Measurements from ENCODE around the gene KSR1. TPM values are rescaled to one million over a fixed set of nuclear protein-coding genes. Genes with fewer than 3 reads are reported as not detected.

Gene KSR1
- total RNA-seq, 1 donor from 2014 or later = 40.3 TPM

DNA sequence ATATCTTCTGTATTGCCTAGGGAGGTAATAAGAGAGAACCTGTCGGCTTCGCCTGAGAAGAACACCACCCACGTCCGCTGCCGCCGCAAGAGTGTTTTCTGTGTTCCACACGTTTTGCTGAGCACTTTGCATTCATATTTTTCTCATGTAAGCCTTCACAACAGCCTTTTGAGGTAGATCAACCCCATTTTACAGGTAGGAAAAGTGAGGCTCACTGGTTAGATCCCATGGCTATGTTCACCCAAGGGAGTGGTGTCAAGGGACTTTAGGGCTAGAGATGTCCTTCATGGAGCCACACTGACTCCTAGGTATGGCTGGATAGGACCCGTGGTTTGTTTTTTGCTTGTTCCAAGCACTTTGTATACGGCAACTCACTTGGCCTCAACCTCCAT lies 87.7 kb downstream of the KSR1 start:
- Histone ChIP-seq H3K4me1 (peaks cover 55% of the 10 kb centered on the region), H3K9me3 (no peaks in the 10 kb centered on the region), H3K36me3 (no peaks in the 10 kb centered on the region), H3K4me3 (no peak overlapping the region), H3K27me3 (no peaks in the 10 kb centered on the region), H3K27ac (no peak overlapping the region)
- intact Hi-C loops (cut with DNase I) = no loop called here
- no peak for TF ChIP-seq POLR2AphosphoS5 (IDR thresholded peaks at IDR 0.05; ENCODE audit: insufficient read depth in 1 of 2, low read depth in 1 of 2)
- TF ChIP-seq, protein P1, sequence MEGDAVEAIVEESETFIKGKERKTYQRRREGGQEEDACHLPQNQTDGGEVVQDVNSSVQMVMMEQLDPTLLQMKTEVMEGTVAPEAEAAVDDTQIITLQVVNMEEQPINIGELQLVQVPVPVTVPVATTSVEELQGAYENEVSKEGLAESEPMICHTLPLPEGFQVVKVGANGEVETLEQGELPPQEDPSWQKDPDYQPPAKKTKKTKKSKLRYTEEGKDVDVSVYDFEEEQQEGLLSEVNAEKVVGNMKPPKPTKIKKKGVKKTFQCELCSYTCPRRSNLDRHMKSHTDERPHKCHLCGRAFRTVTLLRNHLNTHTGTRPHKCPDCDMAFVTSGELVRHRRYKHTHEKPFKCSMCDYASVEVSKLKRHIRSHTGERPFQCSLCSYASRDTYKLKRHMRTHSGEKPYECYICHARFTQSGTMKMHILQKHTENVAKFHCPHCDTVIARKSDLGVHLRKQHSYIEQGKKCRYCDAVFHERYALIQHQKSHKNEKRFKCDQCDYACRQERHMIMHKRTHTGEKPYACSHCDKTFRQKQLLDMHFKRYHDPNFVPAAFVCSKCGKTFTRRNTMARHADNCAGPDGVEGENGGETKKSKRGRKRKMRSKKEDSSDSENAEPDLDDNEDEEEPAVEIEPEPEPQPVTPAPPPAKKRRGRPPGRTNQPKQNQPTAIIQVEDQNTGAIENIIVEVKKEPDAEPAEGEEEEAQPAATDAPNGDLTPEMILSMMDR (IDR thresholded peaks at IDR 0.05) = no peak
- no peak for TF ChIP-seq POLR2A (IDR thresholded peaks at IDR 0.05)
- no peak for DNase-seq (ENCODE audit: extremely low spot score in 2 of 2)

- TF ChIP-seq, protein P1 (IDR thresholded peaks at IDR 0.05) = no peak
- no peak for TF ChIP-seq POLR2AphosphoS5 (IDR thresholded peaks at IDR 0.05; ENCODE audit: insufficient read depth in 1 of 2, low read depth in 1 of 2)
- TF ChIP-seq POLR2A (IDR thresholded peaks at IDR 0.05) = no peak
- Histone ChIP-seq H3K4me3 (no peak overlapping the region), H3K27ac (no peak overlapping the region), H3K4me1 (peaks cover 55% of the 10 kb centered on the region), H3K36me3 (no peaks in the 10 kb centered on the region), H3K9me3 (no peaks in the 10 kb centered on the region), H3K27me3 (no peaks in the 10 kb centered on the region)
- DNase-seq (ENCODE audit: extremely low spot score in 2 of 2) = no peak
- intact Hi-C loops (cut with DNase I) = no loop called here
These were observed 88.3 kb downstream of the KSR1 start for GRCh38 chr17:27544350-27545131.

GRCh38 chr17:27545562-27546229 lies 89.4 kb downstream of the KSR1 start:
- no peak for DNase-seq (ENCODE audit: extremely low spot score in 2 of 2)
- intact Hi-C loops (cut with DNase I) = no loop called here
- Histone ChIP-seq H3K27ac (no peak overlapping the region), H3K4me3 (no peak overlapping the region), H3K36me3 (no peaks in the 10 kb centered on the region), H3K9me3 (no peaks in the 10 kb centered on the region), H3K27me3 (no peaks in the 10 kb centered on the region), H3K4me1 (peaks cover 55% of the 10 kb centered on the region)
- no peak for TF ChIP-seq POLR2A (IDR thresholded peaks at IDR 0.05)
- TF ChIP-seq, protein P1 (IDR thresholded peaks at IDR 0.05) = no peak

DNA sequence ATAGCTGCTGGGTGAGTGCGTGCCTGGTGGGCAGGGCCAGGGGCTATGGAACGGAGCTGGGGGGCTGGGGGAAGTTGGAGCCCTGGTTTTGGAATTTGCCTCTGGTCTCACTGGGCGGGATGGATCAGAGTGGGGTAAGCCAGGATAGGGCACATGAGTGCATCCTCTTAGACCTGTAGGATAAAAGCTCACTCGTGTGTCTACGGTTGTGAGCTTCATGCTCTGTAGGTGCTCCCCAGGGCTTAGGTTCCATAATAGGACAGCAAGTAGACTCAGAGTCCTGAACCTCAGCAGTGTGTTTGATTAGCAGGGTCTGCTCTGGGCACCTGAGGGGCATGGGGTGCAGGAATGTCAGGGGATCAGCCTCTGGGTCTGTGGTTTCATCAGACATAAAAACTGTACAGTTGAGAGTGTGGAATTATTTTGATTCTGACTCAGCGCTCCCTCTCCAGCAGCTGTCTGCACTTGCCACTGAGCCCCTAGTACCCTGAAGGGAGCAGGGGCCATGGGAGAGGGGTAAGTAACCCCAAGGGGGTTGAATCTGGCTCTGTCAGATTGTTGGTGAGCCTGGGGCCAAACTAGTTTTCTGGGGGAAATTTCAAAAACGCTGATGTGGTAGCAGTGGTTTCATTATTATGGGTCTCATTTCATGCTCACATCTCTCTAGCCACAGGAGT lies 90.5 kb downstream of the KSR1 start:
- no peak for DNase-seq (ENCODE audit: extremely low spot score in 2 of 2)
- H3K27me3 ChIP-seq = no peaks in the 10 kb centered on the region
- no peak for TF ChIP-seq POLR2A (IDR thresholded peaks at IDR 0.05)
- TF ChIP-seq, protein P1 (IDR thresholded peaks at IDR 0.05) = no peak
- no peak for TF ChIP-seq POLR2AphosphoS5 (IDR thresholded peaks at IDR 0.05; ENCODE audit: insufficient read depth in 1 of 2, low read depth in 1 of 2)
- peaks cover 48% of the 10 kb centered on the region for H3K4me1 ChIP-seq
- H3K36me3 ChIP-seq = no peaks in the 10 kb centered on the region
- no peaks in the 10 kb centered on the region for H3K9me3 ChIP-seq
- no peak overlapping the region for H3K27ac ChIP-seq
- intact Hi-C loops (cut with DNase I) = no loop called here
- H3K4me3 ChIP-seq = no peak overlapping the region

Data from vagina (tissue), 2 donors.